NCI-H446 (cell line): Measurements from ENCODE around the gene STARD3NL.
"Not testable (repeated sequence)": the region's sequence is repeated elsewhere in the genome, so short reads cannot be mapped to it uniquely, and the experiment has no call there.

Experiments used
- DNase-seq, 2 experiments: peaks; one replicate each; lab custom pipeline; 2025; lab: John Stamatoyannopoulos, UW

Gene STARD3NL

GRCh38 chr7:38264602-38265001 is 86.6 kb downstream of the STARD3NL start:
- DNase-seq, result not testable (repeated sequence)

DNA sequence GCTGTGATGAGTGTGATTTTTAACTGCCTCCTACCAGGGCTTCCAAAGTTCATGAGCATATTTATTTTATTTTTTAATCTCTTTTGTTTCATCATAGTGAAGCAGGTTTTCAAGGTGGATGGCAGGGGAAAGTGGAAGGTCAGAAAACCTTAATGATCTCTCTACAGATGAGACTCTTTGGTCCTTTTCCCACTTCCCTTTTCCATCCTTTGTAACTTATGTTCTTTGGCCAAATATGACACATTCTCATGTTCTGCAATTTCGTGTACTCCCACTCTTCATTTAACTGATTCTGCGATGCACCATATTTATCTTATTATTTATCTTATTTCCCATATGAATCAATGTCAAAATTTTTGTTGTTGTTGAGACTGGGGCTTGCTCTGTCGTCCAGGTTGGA is 87.9 kb downstream of the STARD3NL start:
- not testable (repeated sequence) for DNase-seq

- DNase-seq, result not testable (repeated sequence)
Observed at GRCh38 chr7:38269704-38270346, 91.8 kb downstream of the STARD3NL start.

GRCh38 chr7:38270405-38270804 is 92.4 kb downstream of the STARD3NL start:
- DNase-seq, result not testable (repeated sequence)

GRCh38 chr7:38273286-38273995 is 95.4 kb downstream of the STARD3NL start, which contains the start of gene TARP:
TSS of gene TARP (minus strand) at chr7:38273636.
- no peak for DNase-seq

DNA sequence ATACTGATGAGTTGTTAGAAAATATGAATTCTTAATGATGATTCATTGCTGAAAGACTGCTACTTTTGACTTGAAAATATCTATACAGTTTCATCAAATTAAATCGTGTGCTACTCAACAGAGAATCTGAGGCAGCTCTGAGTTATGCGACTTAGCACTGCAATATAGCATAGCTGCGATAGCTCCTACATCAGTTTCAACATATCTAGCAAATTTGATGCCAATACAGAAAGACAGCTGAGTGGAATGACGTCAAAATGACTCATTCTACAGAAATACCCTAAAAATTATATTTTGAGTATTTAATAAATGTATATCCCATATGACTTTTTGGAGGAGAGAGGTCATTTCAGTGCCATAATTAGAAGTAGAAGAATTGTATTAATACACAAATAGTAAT is 96.4 kb downstream of the STARD3NL start:
- DNase-seq, result no peak

DNA sequence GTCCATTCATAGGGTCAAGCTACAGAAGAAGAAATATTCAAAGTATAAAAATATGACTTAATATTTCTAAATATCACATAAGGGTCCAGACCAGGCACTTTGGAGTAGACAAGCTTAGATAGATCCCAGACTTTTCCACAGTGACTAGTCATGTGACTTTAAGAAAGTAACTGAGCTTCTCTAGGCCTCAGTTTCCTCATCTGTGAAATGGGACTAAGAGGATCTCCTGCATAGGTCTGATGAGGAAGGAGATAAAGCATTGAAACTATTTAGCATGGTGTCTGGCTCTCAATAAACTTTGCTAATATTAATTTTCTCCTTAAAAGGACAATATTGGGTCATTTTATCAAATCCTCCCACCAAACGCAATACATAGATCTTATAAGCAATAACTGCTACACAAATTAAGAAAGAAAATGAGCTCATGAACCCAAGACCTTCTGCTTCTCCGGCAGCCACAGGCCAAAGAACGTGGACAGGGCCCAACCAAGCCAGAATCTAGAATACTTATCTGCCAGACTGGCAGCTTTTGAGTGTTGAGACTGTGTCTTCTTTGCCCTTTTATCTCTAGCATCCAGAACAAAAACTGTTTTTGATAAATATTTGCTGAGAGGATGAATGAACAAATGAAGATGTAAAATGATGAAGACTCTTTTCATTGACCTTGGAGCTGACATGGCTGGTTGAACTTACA is 97.0 kb downstream of the STARD3NL start:
- no peak for DNase-seq

DNA sequence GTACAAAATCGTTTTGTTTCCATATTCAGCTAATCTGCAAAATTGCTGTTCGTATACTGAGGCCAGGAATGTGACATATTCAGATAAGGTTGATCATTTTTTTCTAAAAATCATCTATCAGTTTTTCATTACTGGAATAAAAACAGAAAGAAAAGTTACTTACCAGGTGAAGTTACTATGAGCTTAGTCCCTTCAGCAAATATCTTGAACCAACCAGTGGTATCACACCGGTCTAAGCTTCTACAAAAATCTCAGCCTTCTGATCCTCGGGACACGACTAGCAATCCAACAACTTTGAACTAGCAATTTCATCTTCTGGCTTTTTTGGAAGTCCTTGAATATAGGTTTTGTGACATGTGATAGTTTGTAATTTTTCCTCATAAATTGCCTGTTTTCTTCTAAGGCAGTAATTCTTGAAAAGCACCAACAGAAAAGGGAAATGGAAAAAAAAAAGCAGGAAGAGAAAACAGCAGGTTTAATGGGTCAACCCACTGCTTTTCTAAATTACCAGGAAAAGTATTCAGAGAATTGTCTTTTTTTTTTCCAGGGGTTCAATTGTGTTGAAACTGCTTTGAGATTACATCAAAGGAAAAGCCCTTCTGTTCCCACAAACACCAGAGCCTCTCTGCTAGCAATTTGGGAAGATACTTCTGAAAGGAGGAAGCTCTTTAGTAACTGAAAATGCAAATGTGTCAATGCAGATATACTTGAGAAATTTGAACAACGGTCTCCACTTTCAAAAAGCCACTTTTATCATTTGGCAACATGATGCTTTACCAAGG is 98.2 kb downstream of the STARD3NL start:
- no peak for DNase-seq

DNA sequence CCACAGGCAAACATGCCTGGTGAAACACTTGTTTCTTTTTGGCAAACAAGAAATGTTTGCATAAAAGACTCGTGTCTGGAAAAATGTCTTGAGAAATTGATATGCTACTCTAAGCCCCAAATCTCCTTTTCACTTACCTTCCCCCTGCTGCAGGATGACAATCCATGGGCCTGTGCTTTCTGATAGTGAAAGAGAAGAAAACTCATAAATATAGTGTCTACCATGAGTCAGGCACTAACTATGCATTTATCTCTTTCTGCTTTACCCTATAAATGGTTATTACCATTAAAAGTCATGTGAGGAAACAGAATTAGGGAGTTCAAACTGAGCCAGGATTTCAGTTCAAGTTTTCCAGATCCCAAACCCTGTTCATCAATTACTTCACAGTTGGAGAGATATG is 102.0 kb downstream of the STARD3NL start:
- DNase-seq, result no peak
